HCT116 (cell line): ENCODE data around the gene ZBTB20. TPM values are rescaled to one million over a fixed set of nuclear protein-coding genes. Genes with fewer than 3 reads are reported as not detected.

ENCODE experiments used
- ATAC-seq: fragments of 200-7000 bp; cut with Tn5 transposase; 2 replicates; pipeline ENCODE4 v1.9.1; 2020; ENCODE audit warnings: mild to moderate bottlenecking, moderate library complexity
- BruUV-seq: library from RNA; stranded (reverse); fragments of 400-500 nt; replicated peaks from 2 replicates; lab custom pipeline; 2021; lab: Mats Ljungman, UMichigan
- CTCF ChIA-PET: fragments of 300-600 bp; sonication (Branson Sonifier 250); formaldehyde crosslinking; loops from one replicate; lab custom pipeline; 2021; ENCODE audit warnings: antibody characterized with exemption; lab: Charles Lee
- POLR2A ChIA-PET: fragments of 300-600, 350-600 bp; sonication (Branson Sonifier 250); formaldehyde crosslinking; loops from one replicate; lab custom pipeline; 2021; ENCODE audit warnings: antibody characterized with exemption; lab: Charles Lee
- RAD21 ChIA-PET, 2 experiments: fragments of 300-600 bp; sonication (Branson Sonifier 250); formaldehyde crosslinking; loops; one replicate each; lab custom pipeline; 2023; ENCODE audit warnings: low total read pairs in 2 of 2; ENCODE audit not compliant: uncharacterized antibody in 2 of 2, unreplicated experiment in 2 of 2, low non-redundant PET in 1 of 2; lab: Charles Lee
- DNase-seq: peaks from one replicate; pipeline ENCODE4 v3.0.0-alpha.2; 2010; ENCODE audit warnings: low read depth, low spot score
- H2AFZ ChIP-seq: fragments of 200-600 bp; shearing (Covaris generic), sonication (generic); 2 replicates; pipeline ENCODE4 v1.6.1; 2017; ENCODE audit warnings: low read depth, mixed run types, mixed read lengths, antibody characterized with exemption, low read length; ENCODE audit not compliant: poor library complexity, severe bottlenecking
- H3K27ac ChIP-seq: 2 replicates; pipeline ENCODE4 v1.5.1; 2012; ENCODE audit warnings: low read depth, low read length
- H3K27me3 ChIP-seq: fragments of 200-600 bp; sonication (generic); 2 replicates; pipeline ENCODE4 v1.6.1; 2016; ENCODE audit warnings: mixed run types, low read length, mixed read lengths; ENCODE audit not compliant: insufficient read depth
- H3K36me3 ChIP-seq, 2 experiments: fragments of 200-500 bp in 1 of 2; fragments of 200-600 bp in 1 of 2; sonication (Bioruptor generic) in 1 of 2; sonication (generic) in 1 of 2; 2 replicates each; pipeline versions ENCODE4 v1.5.1 to v1.6.1; 2014 to 2016; ENCODE audit warnings: low read length in 2 of 2, inconsistent platforms in 1 of 2, mixed read lengths in 1 of 2, mixed run types in 1 of 2; ENCODE audit not compliant: insufficient read depth in 2 of 2, control insufficient read depth in 1 of 2
- H3K4me1 ChIP-seq, 2 experiments: fragments of 200-600 bp in 1 of 2; sonication (generic) in 1 of 2; 2 replicates each; pipeline versions ENCODE4 v1.5.1 to v1.6.1; 2012 to 2017; ENCODE audit warnings: low read length in 2 of 2, inconsistent platforms in 1 of 2, mild to moderate bottlenecking in 1 of 2, mixed read lengths in 1 of 2, mixed run types in 1 of 2, moderate library complexity in 1 of 2; ENCODE audit not compliant: insufficient read depth in 2 of 2, control insufficient read depth in 1 of 2
- H3K4me2 ChIP-seq: fragments of 200-600 bp; sonication (generic); 2 replicates; pipeline ENCODE4 v1.6.1; 2017; ENCODE audit warnings: mixed run types, low read length, mixed read lengths
- H3K4me3 ChIP-seq, 2 experiments: fragments of 200-600 bp in 1 of 2; sonication (generic) in 1 of 2; replicated peaks in 1 of 2; 2 replicates each; pipeline ENCODE4 v1.5.1; 2011 to 2016; ENCODE audit warnings: low read length in 2 of 2, control low read depth in 1 of 2, low read depth in 1 of 2, mild to moderate bottlenecking in 1 of 2, mixed read lengths in 1 of 2, mixed run types in 1 of 2
- H3K79me2 ChIP-seq: fragments of 200-600 bp; sonication (generic); 2 replicates; pipeline ENCODE4 v1.6.1; 2017; ENCODE audit warnings: mild to moderate bottlenecking, mixed run types, low read length, moderate library complexity, mixed read lengths; ENCODE audit not compliant: insufficient read depth
- H3K9ac ChIP-seq: fragments of 200-600 bp; sonication (generic); 2 replicates; pipeline ENCODE4 v1.6.1; 2016; ENCODE audit warnings: low read length, mixed read lengths
- H3K9me2 ChIP-seq: fragments of 200-600 bp; sonication (generic), shearing (Covaris generic); 2 replicates; pipeline ENCODE4 v1.6.1; 2017; ENCODE audit warnings: mixed run types, mild to moderate bottlenecking, moderate library complexity; ENCODE audit not compliant: insufficient read depth
- H3K9me3 ChIP-seq, 2 experiments: fragments of 200-500 bp in 1 of 2; fragments of 200-600 bp in 1 of 2; sonication (Bioruptor generic) in 1 of 2; sonication (generic) in 1 of 2; 2 replicates each; pipeline ENCODE4 v1.6.1; 2014 to 2017; ENCODE audit warnings: low read length in 2 of 2, mixed read lengths in 2 of 2, inconsistent platforms in 1 of 2, low read depth in 1 of 2, mild to moderate bottlenecking in 1 of 2, mixed run types in 1 of 2, moderate library complexity in 1 of 2; ENCODE audit not compliant: control insufficient read depth in 1 of 2, insufficient read depth in 1 of 2
- H4K20me1 ChIP-seq: fragments of 200-600 bp; sonication (generic), shearing (Covaris generic); 2 replicates; pipeline ENCODE4 v1.6.1; 2017; ENCODE audit warnings: mixed run types, mild to moderate bottlenecking, moderate library complexity; ENCODE audit not compliant: insufficient read depth
- CBX3 ChIP-seq: IDR thresholded peaks from 2 replicates; pipeline ENCODE4 v1.6.1; 2012; ENCODE audit warnings: low read depth
- CEBPB ChIP-seq: IDR thresholded peaks from 2 replicates; pipeline ENCODE4 v1.6.1; 2012; ENCODE audit warnings: low read depth
- EGR1 ChIP-seq: IDR thresholded peaks from 2 replicates; pipeline ENCODE4 v1.6.1; 2012; ENCODE audit warnings: low read depth
- EZH2 ChIP-seq: fragments of 200-600 bp; sonication (generic); IDR thresholded peaks from 2 replicates; pipeline ENCODE4 v1.6.1; 2017; ENCODE audit warnings: antibody characterized with exemption, mixed run types
- JUND ChIP-seq: IDR thresholded peaks from 2 replicates; pipeline ENCODE4 v1.6.1; 2012
- POLR2A ChIP-seq: IDR thresholded peaks from 2 replicates; pipeline ENCODE4 v1.7.0; 2011; ENCODE audit warnings: borderline replicate concordance; ENCODE audit not compliant: insufficient read depth, insufficient read length; ENCODE audit errors: extremely low read depth
- RAD21 ChIP-seq: IDR thresholded peaks from 2 replicates; pipeline ENCODE4 v1.6.1; 2012; ENCODE audit warnings: low read depth, mild to moderate bottlenecking
- SRF ChIP-seq: IDR thresholded peaks from 2 replicates; pipeline ENCODE4 v1.6.1; 2012; ENCODE audit warnings: low read depth
- YY1 ChIP-seq: IDR thresholded peaks from 2 replicates; pipeline ENCODE4 v1.6.1; 2011; ENCODE audit warnings: low read length, low read depth, moderate library complexity, mild to moderate bottlenecking; ENCODE audit not compliant: insufficient replicate concordance; ENCODE audit errors: extremely low read depth
- ZNF274 ChIP-seq: fragments of 200-500 bp; sonication (Bioruptor generic); IDR thresholded peaks from 2 replicates; pipeline ENCODE4 v1.6.1; 2014; ENCODE audit warnings: mild to moderate bottlenecking, low read depth, low read length, inconsistent platforms
- intact Hi-C: fragments of 100-400 bp; cut with micrococcal nuclease; formaldehyde crosslinking; loops from 2 replicates; pipeline ENCODE4 v1.10.0; 2022
- total RNA-seq: library from RNA; stranded (reverse); gene quantifications from one replicate; pipeline ENCODE4 v1.2.1, GENCODE V29; 2021; ENCODE audit not compliant: unreplicated experiment
- TF ChIP-seq, protein P1 (sequence below), 3 experiments: fragments of 200-600 bp in 1 of 3; sonication (generic) in 1 of 3; IDR thresholded peaks in 2 of 3; conservative IDR thresholded peaks in 1 of 3; 2 replicates each; pipeline ENCODE4 v1.5.1; 2012 to 2017; ENCODE audit warnings: low read depth in 2 of 3, low read length in 2 of 3, antibody characterized with exemption in 1 of 3, borderline replicate concordance in 1 of 3, control low read depth in 1 of 3, mild to moderate bottlenecking in 1 of 3, mixed read lengths in 1 of 3, mixed run types in 1 of 3, moderate library complexity in 1 of 3; ENCODE audit not compliant: insufficient read depth in 1 of 3
- TF ChIP-seq, protein P2 (sequence below): IDR thresholded peaks from 2 replicates; pipeline ENCODE4 v1.6.1; 2011; ENCODE audit warnings: mild to moderate bottlenecking, low read length, moderate library complexity; ENCODE audit not compliant: insufficient replicate concordance; ENCODE audit errors: extremely low read depth
- TF ChIP-seq, protein P3 (sequence below): IDR thresholded peaks from 2 replicates; pipeline ENCODE4 v1.6.1; 2012
- TF ChIP-seq, protein P4 (sequence below): IDR thresholded peaks from 2 replicates; pipeline ENCODE4 v1.6.1; 2012; ENCODE audit warnings: low read depth

ZBTB20 gene
- total RNA-seq, 1 experiment from 2014 or later, result 42.1 TPM

DNA sequence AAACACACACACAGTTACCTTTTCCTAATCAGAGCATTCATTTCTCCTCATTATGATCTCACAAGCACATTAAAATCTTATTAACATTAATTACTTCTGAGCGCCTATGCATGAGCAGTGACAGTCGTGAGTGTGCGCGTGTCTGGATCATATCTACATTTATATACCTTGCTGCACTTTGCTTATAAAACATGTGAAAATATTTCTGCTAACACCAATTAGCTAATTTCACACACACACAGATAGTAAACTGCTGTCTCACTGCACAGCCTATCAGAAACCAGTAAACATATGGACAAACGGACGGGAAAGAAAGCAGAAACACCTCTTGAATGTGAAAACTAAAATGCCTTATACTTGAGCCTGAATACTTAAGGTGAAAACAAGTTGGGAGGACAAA, 64.8 kb downstream of the ZBTB20 start (continued):
- TF ChIP-seq, protein P1, sequence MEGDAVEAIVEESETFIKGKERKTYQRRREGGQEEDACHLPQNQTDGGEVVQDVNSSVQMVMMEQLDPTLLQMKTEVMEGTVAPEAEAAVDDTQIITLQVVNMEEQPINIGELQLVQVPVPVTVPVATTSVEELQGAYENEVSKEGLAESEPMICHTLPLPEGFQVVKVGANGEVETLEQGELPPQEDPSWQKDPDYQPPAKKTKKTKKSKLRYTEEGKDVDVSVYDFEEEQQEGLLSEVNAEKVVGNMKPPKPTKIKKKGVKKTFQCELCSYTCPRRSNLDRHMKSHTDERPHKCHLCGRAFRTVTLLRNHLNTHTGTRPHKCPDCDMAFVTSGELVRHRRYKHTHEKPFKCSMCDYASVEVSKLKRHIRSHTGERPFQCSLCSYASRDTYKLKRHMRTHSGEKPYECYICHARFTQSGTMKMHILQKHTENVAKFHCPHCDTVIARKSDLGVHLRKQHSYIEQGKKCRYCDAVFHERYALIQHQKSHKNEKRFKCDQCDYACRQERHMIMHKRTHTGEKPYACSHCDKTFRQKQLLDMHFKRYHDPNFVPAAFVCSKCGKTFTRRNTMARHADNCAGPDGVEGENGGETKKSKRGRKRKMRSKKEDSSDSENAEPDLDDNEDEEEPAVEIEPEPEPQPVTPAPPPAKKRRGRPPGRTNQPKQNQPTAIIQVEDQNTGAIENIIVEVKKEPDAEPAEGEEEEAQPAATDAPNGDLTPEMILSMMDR (IDR thresholded peaks at IDR 0.05 in 2 of 3, conservative IDR thresholded peaks at IDR 0.05 in 1 of 3; ENCODE audit: borderline replicate concordance in 1 of 3, insufficient read depth in 1 of 3, low read depth in 2 of 3, low read length in 2 of 3), result no peak
- TF ChIP-seq YY1 (no peak), EZH2 (no peak), JUND (no peak), POLR2A (no peak)

DNA sequence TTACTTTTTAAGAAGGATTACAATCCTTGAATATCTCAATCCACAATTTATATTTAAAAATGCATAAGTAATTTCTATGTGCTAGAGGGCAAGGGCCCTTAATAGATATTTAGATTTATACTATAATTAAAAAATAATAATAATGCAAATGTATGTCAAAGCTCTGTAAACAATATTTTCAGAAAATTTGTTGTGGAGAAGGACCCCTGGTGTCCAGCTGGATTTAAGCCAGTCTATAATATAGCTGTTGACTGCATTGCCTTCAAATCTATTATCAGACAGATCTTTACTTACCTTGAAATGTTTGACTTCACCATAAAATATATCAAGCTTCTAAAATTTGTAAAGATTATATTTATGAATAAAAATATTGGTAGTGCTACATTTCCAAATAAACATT, 65.6 kb downstream of the ZBTB20 start:
- Histone ChIP-seq H3K27me3 (no peaks in the 10 kb centered on the region), H3K36me3 (peaks cover 0 to 5% of the 10 kb centered on the region in 2 experiments; a peak in 1 of 4 replicates), H3K27ac (no peak overlapping the region), H3K9ac (no peak overlapping the region), H3K4me1 (0 out of 4 replicates have a peak, but pooled peaks cover 0 to 4% of the 10 kb centered on the region in 2 experiments), H2AFZ (no peak overlapping the region), H3K4me3 (no peak overlapping the region), H3K9me2 (0 out of 2 replicates have a peak, but pooled peaks cover 2% of the 10 kb centered on the region), H3K9me3 (no peaks in the 10 kb centered on the region), H4K20me1 (no peaks in the 10 kb centered on the region), H3K4me2 (no peak overlapping the region), H3K79me2 (no peaks in the 10 kb centered on the region)
- no TSS peak for BruUV-seq
- ATAC-seq, result no peak
- no peak for DNase-seq
- POLR2A ChIA-PET, result no interaction called here
- CTCF ChIA-PET, result interaction anchor here (0.7 to 0.9 kb wide), 2 partner anchors 697 to 703 kb away, joined by 3 read pairs; no protein-coding TSS in a partner anchor
- intact Hi-C loops, result loop anchor here (1.0 kb wide), 1 partner anchor 254 kb away; no protein-coding TSS in a partner anchor
- RAD21 ChIA-PET, result no interaction called here
- TF ChIP-seq CBX3, result no peak
- TF ChIP-seq, protein P1 (IDR thresholded peaks at IDR 0.05 in 2 of 3, conservative IDR thresholded peaks at IDR 0.05 in 1 of 3; ENCODE audit: borderline replicate concordance in 1 of 3, insufficient read depth in 1 of 3, low read depth in 2 of 3, low read length in 2 of 3), result 0 out of 6 replicates have a peak, but pooled peaks of 1 of the 3 experiments have one; percentile 16
- TF ChIP-seq, protein P2, sequence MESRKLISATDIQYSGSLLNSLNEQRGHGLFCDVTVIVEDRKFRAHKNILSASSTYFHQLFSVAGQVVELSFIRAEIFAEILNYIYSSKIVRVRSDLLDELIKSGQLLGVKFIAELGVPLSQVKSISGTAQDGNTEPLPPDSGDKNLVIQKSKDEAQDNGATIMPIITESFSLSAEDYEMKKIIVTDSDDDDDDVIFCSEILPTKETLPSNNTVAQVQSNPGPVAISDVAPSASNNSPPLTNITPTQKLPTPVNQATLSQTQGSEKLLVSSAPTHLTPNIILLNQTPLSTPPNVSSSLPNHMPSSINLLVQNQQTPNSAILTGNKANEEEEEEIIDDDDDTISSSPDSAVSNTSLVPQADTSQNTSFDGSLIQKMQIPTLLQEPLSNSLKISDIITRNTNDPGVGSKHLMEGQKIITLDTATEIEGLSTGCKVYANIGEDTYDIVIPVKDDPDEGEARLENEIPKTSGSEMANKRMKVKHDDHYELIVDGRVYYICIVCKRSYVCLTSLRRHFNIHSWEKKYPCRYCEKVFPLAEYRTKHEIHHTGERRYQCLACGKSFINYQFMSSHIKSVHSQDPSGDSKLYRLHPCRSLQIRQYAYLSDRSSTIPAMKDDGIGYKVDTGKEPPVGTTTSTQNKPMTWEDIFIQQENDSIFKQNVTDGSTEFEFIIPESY, result no peak
- TF ChIP-seq RAD21, result peak; percentile 44
- TF ChIP-seq, protein P3, sequence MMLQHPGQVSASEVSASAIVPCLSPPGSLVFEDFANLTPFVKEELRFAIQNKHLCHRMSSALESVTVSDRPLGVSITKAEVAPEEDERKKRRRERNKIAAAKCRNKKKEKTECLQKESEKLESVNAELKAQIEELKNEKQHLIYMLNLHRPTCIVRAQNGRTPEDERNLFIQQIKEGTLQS, result no peak
- no peak for TF ChIP-seq SRF
- TF ChIP-seq CEBPB, result no peak
- no peak for TF ChIP-seq ZNF274
- no peak for TF ChIP-seq EGR1
- no peak for TF ChIP-seq YY1
- TF ChIP-seq, protein P4, sequence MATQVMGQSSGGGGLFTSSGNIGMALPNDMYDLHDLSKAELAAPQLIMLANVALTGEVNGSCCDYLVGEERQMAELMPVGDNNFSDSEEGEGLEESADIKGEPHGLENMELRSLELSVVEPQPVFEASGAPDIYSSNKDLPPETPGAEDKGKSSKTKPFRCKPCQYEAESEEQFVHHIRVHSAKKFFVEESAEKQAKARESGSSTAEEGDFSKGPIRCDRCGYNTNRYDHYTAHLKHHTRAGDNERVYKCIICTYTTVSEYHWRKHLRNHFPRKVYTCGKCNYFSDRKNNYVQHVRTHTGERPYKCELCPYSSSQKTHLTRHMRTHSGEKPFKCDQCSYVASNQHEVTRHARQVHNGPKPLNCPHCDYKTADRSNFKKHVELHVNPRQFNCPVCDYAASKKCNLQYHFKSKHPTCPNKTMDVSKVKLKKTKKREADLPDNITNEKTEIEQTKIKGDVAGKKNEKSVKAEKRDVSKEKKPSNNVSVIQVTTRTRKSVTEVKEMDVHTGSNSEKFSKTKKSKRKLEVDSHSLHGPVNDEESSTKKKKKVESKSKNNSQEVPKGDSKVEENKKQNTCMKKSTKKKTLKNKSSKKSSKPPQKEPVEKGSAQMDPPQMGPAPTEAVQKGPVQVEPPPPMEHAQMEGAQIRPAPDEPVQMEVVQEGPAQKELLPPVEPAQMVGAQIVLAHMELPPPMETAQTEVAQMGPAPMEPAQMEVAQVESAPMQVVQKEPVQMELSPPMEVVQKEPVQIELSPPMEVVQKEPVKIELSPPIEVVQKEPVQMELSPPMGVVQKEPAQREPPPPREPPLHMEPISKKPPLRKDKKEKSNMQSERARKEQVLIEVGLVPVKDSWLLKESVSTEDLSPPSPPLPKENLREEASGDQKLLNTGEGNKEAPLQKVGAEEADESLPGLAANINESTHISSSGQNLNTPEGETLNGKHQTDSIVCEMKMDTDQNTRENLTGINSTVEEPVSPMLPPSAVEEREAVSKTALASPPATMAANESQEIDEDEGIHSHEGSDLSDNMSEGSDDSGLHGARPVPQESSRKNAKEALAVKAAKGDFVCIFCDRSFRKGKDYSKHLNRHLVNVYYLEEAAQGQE, result no peak
